Tongue (tissue), 2 donors: ENCODE measurements around the gene CXCL12. TPM values are rescaled to one million over a fixed set of nuclear protein-coding genes. Genes with fewer than 3 reads are reported as not detected.

ENCODE experiments used
- DNase-seq: peaks from one replicate; pipeline ENCODE4 v3.0.0-alpha.2; 2015
- total RNA-seq: library from RNA; depleted of rRNA; stranded (reverse); fragments of >200 nt; gene quantifications from one replicate; pipeline ENCODE4 v1.2.3, GENCODE V29; 2014

The CXCL12 gene
- total RNA-seq = 121 TPM

DNA sequence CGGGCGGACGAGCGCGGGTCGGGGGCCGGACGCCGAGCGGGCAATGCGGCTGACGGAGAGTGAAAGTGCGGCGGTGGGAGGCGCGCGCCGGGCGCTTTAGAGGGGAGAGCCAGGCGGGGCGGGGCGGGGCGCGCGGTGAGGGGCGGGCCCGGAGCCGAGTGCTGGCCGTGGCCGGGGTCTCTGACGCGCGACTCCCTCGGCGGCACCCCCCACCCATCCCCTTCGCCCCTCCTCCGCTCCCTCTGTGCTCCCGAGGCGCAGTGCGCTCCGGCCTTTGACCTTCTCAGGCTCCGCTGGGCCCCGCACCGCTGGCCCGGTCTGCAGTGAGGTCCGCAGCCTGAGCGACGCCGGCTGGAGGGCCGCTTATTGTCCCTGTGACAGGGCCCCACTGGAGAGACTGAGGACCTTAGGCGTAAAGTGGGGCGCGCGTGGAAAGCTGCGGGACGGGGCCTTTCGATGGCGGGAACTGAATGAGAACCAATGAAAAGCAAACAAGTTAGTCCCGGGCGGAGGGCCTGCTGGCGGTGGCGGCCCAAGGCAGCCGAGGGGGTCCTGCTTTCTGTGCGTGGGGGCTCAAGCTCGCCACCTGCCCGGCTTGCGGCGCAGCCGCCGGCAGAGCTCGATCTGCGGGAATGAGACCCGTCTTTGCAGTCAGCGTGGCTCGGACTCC is at the start of gene CXCL12:
TSS of gene CXCL12 (minus strand) at position 72 of the 670 bp plus-strand sequence. CDS start 92 bp downstream, outside the sequence.
- DNase-seq = peak; percentile 68

- DNase-seq = no peak
These were observed 42.6 kb upstream of the CXCL12 start for GRCh38 chr10:44427479-44427878.

- no peak for DNase-seq
These were observed 42.1 kb upstream of the CXCL12 start for GRCh38 chr10:44427037-44427436.

GRCh38 chr10:44426247-44427034 is 41.5 kb upstream of the CXCL12 start:
- DNase-seq = no peak

DNA sequence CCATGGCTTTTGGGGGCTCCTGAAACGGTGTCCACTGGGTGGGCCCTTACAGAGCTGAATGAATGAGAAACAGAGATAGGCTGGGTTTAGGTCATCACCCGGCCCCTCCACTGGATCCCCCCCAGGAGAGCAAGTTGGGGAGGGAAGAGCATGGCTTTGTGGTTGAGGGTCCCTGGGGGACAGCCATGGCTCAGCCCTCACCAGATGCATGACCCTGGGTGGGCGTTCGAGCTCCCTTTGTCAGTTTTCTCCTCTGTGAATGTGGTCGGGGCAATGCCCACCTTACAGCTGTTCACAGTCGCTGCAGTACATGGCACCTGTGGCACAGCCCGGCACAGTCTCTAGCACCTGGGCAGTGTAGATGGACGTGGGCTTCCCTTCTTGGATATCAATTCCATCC is 40.6 kb upstream of the CXCL12 start:
- no peak for DNase-seq

GRCh38 chr10:44424957-44425356 is 40.1 kb upstream of the CXCL12 start:
- DNase-seq = no peak

- DNase-seq = no peak
These were observed 39.4 kb upstream of the CXCL12 start for GRCh38 chr10:44424298-44424697.

GRCh38 chr10:44422570-44423101 is 37.7 kb upstream of the CXCL12 start:
- peak; percentile 84 for DNase-seq

- no peak for DNase-seq
These were observed 37.3 kb upstream of the CXCL12 start for GRCh38 chr10:44422153-44422552.

DNA sequence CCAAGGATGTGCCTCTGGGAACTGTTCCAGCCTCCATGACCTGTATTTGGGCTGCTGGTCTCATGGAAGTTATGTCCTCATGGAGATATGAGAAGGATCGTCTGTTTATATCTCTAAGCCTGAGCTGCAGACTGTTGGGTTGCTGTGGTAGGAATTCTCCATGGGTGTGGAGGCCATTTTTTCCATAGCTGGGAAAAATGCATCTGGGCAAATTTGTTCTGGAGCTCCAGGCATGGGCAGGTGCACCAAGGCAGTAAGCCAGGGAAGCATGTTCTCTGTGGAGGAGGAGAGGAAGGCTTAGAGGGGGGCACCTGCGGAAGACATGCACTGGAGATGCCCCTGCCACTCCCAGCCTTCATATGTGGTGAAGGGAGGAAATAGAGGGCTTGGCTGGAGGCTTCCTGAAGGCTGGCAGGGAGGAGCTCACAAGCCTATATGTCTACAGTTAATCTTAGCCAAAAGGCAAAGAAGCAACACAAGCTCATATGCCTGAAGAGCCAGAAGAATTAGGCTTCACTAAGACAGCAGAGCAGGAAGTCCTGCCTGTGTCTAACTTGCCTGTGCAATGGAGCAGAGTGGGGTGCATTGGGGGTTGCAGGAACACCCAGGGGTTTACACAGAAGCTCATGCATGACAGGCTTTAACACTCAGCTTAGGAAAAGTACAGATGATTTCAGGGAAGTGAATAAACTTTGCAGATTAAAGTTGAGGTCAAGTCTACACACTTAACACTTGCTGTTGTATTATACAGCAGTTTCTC is 35.1 kb upstream of the CXCL12 start:
- no peak for DNase-seq

DNA sequence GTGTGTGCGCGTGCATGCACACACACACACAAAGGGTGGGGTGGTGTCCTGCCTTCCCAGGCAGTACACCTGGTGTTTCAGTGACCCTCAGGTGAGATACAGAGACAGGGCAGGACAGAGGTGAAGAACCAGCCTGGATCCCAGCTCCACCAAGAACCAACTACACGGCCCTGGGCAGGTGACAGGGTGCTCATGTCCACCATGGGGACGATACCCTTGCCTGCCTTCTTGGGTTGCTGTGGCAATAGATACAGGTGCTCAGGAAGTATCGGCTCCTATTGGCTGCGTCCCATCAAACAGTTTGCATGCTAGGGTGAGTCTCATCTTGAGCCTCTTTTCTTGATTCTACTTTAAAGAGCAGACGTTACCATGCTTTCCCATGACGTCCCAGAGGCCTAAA is 33.7 kb upstream of the CXCL12 start:
- no peak for DNase-seq

DNA sequence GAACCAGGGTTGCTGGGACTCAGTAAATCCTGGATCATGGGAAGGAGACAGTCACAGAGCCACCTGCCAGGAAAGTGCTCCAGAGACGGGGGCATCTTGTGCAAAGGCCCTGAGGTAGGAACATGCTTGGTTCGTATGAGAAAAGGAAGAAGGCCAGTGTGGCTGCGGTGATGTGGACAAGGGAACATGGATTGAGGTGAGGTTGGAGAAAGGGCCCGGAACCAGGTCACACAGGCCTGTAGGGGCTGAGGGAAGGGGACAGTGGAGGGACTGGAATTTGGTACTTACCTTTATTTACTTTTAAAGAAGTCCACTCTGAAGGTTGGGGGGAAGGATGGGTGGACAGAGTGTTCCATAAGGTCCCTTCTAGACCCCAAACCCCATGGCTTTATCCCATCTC is 32.9 kb upstream of the CXCL12 start:
- no peak for DNase-seq

DNA sequence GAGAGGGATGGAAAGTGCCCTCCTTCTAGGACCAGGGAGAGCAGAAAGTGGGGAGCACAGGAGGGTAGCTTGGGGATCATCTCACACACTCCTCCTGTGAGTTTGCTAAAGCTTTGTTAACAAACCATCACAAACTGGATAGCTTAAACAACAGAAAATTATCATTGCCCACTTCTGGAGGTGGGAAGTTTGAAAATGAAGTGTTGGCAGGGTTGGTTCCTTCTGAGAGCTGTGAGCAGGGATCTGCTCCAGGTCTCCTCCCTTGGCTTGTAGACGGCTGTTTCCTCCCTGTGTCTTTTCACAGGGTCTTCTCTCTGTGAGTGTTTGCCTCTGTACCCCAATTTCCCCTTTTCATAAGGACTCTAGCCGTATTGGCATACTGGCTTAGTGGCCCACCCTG is 32.0 kb upstream of the CXCL12 start:
- DNase-seq = no peak

- peak; percentile 83 for DNase-seq
These were observed 31.3 kb upstream of the CXCL12 start for GRCh38 chr10:44416021-44416771.

GRCh38 chr10:44415121-44415520 is 30.2 kb upstream of the CXCL12 start:
- no peak for DNase-seq

DNA sequence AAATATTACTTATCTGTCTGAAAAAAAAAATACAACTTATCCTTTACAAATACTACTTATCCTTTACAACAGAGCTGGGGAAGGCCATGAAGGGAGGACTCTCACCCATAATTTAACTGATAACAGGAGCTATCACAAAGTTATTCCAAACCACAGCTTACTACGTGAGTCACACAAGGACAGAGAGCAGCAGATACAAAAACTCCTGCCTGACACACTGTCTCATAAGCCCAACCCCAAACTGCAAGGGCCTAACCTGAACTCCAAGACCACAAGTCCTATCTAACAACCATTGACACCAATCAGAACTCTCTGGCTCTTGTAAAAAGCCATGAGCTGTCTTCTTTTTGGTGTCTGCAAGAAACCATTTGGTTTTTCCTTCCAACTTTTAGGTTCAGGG is 28.5 kb upstream of the CXCL12 start:
- no peak for DNase-seq

GRCh38 chr10:44411251-44411650 is 26.4 kb upstream of the CXCL12 start:
- no peak for DNase-seq

DNA sequence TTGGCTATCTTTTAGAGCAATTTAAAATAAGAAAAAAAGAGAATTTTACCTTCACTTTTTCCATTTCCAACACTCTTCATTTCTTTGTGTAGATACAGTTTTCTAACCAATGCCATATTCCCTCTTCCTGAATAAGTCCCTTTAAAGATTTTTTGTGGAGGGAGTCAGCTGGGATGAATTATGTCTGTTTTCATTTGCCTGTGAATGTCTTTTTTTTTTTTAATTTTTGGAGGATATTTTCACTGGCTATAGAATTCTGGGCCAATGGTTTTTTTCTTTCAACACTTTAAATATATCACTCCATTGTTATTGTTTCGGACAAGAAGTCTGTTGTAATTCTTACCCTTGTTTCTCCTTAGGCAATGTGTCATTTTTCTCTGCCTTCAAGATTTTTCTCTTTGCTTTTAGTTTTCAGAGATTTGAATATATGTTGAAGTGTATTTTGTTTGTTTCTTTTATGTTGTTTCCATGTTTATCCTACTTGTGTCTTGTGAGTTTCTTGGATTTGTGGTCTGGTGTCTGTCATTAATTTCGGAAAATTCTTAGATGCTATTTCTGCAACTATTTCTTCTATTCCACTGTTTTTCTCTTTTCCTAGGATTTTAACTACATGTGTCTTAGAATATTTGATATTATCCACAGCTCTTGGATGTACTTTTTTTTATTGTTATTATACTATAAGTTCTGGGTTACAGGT is 20.0 kb upstream of the CXCL12 start:
- DNase-seq = no peak

- DNase-seq = no peak
These were observed 17.7 kb upstream of the CXCL12 start for GRCh38 chr10:44402465-44403195.

- no peak for DNase-seq
These were observed 15.6 kb upstream of the CXCL12 start for GRCh38 chr10:44400541-44400940.
